HG03575 (cell line): ENCODE data around the gene BEGAIN.

Experiments used
- ATAC-seq: cut with Tn5 transposase; IDR thresholded peaks from one replicate; pipeline ENCODE4 v1.9.1; 2021; ENCODE audit not compliant: unreplicated experiment, insufficient number of reproducible peaks, low FRiP score; ENCODE audit errors: extremely low read depth

The BEGAIN gene

DNA sequence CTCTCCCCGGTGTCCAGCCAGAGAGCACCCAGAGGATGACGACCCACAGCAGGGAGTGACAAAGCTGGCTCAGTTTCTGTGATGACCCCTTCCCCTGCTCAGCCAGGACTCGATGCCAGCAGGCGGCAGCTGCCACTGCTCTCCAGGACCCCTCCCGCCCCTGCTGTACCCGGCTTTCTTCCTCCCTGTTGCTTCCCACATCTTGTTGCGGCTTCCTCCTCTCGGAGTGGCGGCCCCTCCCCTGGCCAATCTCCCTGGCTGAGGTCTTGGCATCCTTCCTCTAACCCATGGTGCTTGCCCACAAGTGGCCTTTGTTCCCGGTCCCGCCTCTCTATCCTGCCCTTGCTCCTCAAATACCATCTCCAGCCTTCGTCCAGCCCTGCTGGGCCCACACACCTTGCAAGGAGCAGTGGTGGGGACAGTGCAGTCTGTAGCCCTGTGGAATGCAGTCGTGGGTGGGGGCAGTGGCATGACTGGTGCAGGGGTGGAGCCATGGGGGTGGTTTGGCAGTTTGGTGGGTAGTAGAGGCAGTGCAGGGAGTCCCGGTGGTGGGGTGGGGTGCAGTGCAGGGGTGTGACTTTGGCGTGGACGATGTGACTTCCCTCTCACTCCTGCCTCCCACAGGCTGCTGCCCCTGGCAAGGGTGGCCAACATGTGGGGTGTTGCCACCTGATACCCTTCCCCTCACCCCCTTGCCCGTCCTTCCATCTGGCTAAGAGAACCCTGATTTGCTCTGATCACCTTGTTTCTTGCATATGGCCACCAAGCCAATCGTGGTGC, 16.3 kb upstream of the BEGAIN start:
- ATAC-seq = no peak

DNA sequence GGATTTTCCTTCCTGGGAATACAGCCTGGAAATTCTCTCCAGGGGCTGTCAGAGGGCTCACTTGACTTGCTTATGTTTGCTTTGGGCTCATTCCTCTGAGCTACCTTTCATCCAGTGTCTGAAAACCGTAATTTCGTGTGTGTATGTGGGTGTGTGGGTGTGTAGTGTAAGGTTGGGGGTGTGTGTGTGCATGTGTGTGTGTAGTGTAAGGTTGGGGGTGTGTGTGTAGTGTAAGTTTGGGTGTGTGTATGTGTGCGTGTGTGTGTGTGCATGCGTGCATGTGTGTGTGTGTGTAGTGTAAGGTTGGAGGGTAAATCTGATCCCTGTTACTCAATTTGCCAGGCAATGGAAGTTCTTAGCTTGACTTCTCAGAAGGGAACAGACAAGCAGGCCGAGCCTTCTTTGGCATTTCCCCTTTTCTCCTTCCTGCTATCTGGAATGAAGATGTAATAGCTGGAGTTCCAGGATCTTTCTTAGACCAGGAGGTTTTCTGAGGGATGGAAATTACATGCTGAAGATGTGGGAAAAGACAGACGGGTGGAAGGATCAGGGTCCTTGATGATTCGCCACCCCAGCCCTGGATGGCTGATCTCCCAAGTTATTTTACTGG, 15.5 kb upstream of the BEGAIN start:
- ATAC-seq = no peak

DNA sequence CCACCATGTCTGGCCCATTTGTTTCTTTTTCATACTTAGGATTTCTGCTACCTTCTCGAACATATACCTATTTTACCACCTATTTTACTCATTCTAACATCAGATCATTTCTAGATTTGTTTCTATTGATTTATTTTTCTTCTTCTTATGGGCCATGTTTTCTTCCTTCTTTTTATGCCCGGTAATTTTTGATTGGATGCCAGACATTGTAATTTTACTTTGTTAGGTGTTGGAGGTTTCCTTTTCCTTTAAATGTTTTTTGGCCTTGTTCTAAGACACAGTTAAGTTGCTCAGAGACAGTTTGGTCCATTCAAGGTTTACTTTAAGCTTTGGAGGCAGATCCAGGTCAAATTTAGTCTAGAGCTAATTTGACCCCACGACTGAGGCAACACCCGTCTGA, 14.7 kb upstream of the BEGAIN start:
- no peak for ATAC-seq

DNA sequence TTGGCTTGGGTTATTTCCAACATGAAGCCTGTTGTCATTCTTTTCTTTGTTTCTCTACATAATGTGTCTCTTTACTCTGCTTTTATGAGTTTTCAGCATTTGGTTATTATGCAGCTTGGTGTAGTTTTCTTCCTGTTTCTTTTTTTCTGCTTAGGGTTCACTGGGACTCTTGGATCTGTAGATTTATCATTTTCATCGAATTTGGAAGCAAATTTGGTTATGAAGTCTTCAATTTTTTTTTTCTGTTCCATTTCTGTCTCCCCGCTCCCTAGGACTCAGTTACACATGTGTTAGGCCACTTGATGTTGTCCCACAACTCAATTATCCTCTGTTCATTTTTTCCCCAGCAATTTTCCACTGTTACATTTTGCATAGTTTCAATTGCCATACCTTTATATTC, 13.8 kb upstream of the BEGAIN start:
- ATAC-seq = no peak

DNA sequence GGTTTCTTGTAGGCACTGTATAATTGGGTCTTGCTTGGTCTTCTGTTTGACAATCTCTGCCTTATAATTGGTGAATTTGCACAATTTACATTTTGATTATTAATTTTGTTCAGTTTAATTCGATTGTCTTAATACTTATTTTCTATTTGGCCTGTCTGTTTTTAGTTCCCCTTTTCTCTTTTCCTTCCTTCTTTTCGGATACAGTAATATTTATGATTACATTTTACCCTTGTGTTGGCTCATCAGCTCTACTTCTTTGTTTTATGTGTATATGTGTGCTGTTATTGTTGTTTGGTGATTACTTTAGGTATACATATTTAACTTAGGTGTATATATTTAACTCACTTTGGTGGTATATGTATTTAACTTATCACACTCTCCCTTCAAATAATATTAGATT, 12.8 kb upstream of the BEGAIN start:
- ATAC-seq = no peak

DNA sequence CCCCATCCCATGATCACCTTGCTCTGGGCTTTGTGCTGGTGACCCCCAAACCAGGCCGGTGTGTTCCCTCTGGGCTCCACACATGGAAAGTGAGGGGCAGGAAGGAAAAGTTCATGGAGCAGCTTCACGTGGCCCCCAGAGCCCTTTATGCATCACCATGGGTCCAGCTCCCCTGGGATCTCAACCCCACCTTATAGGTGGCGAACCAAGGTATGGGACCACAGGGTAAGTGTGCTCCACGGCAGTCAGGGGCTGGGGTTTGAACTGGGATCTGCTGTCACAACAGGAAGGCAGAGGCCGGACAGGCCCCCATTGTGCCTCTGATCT, 7.4 kb upstream of the BEGAIN start:
- no peak for ATAC-seq

DNA sequence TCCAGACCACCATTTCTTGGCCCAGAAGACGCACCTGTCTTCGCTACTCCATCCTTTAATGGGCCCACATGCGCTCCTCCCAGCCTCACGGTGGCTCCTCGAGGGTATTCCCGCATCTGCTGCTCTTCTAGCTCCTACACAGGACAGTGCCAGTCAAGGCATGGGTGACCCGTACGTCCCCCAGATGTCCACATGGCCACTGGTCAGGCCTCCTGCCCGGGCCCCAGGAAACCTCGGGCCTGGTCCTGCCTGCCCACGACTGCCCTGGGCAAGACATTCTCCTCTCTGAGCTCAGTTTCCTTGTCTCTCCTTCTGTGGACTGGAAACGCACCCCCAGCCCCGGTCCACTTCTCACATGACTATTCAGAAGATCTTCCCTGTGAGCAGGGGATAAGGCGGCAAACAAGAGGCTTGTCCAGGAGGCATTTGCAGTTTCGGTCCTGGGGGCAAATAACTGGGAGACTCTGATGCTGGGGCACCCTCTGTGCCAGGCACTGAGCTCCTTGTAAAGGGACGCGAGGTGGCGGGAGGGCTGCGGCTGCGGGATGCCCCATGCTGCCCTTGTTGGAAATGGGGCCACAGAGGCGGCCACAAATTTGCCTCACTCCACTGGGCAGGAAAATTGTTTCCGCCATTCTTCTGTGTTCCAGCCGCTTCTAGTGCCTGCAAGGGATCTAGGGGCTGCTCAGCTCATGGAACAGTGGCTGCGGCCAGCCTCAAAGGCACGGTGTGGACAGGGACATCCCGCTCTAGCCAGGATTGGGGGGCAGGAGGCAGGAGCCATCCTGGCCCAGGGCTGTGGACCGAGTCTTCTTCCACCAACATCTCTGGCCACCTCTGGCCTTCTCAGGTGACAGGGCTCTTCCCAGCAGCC, 6.8 kb upstream of the BEGAIN start:
- ATAC-seq = no peak

DNA sequence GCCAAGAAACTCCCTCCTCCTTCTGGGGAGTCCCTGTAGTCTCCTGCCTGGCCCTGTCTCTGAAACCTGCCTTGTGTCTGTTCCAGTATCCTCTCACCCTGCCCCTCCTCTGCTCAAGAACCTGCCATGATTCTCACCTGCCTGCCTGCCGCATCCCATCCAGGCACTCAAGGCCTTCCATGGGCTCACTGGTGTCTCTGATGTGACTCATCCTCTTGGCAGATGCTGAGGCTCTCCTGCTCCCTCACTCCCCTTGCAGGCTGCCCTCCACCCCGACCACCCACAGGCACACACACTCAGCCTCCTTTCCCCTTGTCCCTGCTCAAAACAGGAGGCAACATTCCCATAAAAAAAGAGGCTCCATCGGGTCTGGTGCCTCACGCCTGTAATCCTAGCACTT, 5.8 kb upstream of the BEGAIN start:
- no peak for ATAC-seq

DNA sequence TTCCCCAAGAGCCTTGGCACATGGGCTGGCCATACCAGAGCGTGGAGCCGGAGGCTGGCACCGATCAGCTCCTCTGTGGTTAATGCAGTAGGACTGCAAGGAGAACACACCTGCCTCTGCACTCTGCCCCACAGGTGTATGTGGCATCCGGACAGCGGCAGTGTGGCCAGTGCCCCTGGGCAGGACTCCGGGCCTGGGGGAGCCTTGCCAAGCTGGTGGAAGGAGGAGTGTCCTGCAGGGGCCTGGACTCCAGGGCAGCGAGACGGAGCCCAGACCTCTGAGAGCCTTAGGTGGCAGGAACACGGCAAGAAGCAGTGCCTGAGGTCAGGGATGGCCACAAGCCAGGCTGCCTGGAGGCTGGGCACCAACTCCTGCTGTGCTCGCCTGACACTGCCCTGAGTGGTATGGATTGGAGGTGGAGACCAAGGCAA, 5.3 kb upstream of the BEGAIN start:
- no peak for ATAC-seq

DNA sequence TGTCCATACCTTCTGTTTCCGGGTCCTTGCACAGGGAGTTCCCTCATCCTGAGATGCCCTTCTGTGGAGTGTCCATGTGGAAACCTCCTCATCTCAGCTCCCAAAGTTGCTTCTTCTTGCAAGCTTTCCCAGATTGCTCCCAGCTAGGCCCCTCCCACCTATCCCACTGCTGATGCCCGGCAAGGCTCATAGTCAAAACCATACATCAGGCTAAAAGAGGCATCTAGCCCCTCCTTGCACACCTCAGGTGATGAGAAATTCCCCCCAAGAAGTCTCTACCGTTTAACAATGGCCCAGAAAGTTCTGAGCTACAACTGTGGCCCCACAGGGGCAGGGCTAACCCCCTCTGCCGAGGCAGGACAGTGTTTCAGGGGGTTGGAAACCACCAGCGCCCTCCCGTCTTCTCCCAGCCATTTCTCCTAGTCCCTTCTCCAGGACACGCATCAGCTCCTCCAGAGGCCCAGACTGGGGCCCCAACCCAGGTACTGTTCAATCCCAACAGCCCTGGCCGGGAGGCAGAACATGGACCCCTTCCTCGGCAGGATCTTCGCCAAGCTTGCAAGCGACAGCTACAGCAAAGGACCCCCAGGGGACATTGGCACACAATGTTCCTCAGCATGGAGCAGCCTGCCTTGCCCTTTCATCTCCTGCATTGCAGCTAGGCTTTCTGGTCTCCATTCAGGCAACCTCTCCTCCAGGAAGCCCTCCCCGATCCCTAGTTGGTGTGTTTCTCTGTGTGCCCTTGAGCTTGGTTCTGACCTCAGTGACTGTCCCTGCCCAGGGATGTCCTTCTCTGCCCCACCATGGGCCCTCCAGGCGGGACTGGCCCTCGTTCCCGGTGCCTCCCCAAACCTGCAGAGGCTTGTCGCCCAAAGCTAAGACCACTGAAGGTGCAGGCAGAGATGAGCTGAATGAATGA, 4.5 kb upstream of the BEGAIN start:
- ATAC-seq = no peak

DNA sequence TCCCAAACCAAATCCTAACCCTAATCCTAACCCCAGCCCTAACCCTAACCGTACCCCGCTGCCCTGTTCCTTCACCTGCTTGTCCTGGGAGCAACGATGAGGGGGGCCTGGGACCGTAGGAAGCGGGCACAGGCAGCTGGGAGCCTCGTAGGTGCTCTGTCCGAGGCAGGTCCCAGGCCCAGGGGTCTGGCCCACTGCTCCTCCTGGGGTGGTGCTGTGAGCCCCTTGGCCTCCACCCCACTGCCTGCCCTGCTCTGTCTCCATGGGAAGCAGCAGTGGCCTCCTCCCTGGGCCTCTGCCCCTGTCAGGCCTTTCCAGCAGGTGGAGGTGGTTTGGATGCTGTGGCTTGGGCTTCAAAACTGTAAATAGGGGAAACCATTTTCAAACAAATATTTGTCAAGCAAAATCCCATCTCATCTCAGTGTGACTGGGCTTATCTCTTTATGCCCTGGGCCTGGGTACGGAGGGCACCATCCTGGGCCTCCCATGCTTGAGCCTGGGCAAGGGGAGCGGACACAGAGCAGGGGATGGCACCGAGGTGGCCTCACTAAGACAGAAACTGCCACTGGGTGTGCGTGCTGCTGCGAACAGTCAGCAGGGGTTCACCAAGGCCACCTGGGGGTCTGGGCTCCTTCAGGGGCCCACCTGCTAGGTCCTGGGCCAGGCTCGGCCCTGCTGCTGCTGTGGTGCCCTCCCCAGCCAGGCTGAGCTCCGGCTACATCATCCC, 3.7 kb upstream of the BEGAIN start:
- ATAC-seq = no peak

DNA sequence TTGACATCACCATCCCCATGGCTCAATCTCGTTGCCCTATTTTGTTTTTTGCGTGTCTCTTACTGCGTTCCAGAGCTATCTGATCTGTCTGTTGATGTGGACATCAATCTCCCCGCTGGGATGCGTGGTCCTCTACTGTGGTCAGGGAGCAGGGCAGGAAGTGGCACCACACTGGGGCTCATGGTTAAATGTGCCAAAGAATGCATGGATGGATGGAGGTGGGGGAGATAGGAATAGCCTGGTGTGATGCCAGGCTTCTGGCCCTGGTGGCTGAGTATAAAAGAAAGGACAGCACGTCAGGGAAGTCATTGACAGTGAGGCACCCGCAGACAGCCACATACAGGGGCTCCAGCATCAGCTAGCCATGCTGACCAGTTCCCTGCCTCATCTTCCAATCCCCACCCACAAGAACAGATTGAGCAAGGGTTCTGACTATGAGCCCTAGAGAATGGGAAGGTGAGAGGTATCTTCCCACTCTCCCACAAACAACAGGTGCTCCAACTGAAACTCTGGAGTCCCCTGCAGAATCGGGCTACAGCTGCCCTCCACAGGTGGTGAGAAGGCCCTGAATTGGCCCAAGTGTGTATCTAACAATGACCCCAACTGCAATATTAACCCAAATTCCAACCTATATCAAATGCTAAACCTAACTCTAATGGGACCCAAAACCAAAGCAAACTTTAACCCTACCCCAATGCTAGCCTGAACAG, 2.7 kb upstream of the BEGAIN start:
- ATAC-seq = no peak

DNA sequence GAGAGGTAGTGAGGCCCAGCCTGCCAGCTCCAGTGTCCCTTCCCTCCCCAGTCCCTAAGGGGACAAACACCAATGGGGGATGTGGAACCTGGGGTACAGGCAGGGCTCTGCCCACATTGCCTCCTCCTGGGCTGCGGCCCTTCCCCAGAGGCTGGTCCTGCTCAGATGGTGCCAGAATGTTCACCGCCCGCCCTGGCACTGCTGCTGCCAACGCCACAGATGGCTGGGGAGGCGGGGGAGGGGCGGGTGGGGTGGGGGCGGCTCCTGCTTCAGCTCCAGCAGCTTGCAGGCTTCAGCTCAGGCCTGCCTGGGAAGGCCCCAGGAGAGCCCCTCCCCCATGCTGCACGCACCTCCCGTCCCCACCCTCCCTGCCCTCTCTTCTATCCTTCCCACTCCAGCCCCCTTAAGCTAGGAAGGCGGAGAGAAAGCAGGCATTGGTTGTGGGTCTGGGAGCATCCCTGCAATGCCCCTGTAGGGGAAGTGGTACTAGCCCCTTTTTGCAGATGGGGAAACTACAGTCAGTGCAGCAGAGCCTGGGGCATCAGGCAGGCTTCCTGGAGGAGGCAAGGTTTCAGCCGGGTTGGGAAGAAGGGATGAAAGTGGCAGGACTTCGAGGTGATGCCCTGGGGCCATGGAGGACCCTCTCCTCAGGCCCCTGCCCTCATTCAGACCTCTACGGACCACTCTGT, 2.0 kb upstream of the BEGAIN start:
- ATAC-seq = no peak

DNA sequence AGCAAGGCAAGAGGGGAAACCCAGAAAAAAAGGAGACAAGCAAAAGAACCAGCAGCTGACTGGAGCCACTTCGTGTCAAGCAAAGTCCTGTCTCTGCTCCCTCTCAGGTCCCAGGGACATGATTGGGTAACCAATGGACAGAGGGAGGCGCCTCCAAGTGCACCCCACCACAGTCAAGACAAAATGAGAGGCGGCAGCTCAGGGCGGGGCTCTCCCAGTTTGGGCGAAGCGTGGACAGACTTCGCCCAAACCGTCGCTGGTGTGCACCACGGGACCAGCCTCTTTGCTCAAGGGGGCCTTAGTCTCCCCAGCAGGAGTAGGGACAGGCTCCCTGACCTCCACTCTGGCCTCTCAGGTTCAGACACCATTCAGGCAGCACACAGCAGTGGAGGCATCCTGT, 1.5 kb upstream of the BEGAIN start:
- ATAC-seq = no peak

DNA sequence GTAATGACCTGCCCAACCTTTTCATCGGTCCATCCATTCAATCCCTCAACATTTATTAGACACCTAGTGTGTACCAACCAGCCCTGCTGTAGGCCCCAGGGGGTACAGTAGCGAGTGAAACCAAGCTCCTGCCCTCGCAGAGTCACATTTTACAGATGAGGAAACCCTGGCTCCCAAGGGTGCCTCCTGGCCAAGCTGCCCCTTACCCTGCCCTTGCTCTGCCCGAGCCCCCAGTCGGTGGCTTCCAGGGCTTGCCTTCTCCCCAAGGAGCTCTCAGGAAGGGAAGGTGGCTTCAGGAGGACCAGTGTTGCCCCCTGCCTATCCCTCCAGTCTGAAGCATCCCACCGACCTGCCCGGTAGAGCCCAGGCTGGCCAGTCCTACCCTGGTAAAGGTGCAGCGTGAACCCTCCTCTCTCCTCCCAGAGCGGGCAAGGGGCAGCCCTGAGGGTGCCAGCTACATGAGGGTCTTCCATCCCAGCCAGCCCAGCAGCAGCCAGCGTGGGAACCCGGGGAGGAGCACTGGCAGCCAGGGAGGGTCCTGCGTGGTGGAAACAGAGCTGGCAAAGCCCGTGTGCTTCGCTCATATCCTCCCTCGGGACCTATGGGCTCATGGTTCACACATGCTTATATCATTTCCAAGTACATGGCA, 670 bp upstream of the BEGAIN start:
- no peak for ATAC-seq

DNA sequence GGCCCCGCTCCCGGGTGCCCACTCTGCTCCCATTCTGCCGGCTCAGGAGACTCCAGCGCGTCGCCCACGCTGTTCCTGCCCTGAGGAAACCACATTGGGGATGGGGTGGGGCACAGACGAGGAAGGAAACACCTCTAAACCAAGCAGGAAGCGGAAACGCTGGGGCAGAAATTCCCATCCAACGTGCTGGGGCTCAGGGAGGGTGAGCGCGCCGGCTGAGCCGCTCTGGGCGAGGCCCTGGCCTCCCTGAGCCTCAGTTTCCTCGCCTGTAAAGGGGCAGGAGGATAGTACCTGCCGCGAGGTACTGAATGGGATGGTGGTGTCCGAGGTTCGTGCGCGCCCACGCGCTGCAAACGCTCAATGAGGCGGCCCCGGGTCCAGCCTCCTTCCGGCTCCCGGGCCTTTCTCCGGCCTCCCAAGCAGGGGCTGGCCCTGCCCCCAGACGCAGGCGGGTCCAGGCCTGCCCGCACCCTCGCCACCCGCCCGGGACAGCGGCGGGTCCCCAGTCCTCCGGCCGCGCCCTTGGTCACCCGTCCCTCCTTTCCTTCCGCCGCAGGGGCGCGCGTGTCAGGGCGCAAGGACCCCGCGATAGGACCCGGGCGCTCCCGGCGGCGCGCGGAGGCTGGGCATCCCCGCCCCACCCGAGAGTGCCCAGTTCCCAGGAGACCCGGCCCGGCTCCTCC, 673 bp downstream of the BEGAIN start:
- no peak for ATAC-seq

DNA sequence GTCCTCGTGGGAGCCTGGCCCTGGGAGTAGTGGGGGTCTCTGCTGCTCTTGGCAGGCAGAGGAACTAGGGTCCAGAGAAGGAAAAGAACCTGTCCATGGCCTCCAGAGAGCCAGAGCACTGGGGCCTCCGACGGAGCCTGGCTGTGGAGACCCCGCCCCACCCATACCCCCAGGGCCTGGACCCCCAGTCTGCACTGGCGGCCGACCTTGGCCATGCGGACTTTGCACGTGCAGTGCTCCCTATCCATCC, 1.1 kb downstream of the BEGAIN start:
- no peak for ATAC-seq
